Thyroid gland (tissue), 4 donors: ENCODE measurements around the gene EFNA5.

Experiments
- CTCF ChIP-seq, 6 experiments: fragments of 200-600 bp in 3 of 6; fragments of 450-650 bp in 3 of 6; sonication (generic) in 3 of 6; IDR thresholded peaks; one replicate each; pipeline ENCODE4 v1.5.1; 2016 to 2019; ENCODE audit warnings: antibody characterized with exemption in 6 of 6, mild to moderate bottlenecking in 2 of 6, inconsistent platforms in 1 of 6, moderate library complexity in 1 of 6
- POLR2A ChIP-seq, 2 donors: fragments of 450-650 bp; IDR thresholded peaks; one replicate each; pipeline ENCODE4 v1.6.1; 2017; ENCODE audit warnings: antibody characterized with exemption in 2 of 2, mild to moderate bottlenecking in 2 of 2, moderate library complexity in 1 of 2

GRCh38 chr5:107457138-107457537 is 213.6 kb downstream of the EFNA5 start:
- no peak for TF ChIP-seq CTCF (IDR thresholded peaks at IDR 0.05)
- no peak for TF ChIP-seq POLR2A (IDR thresholded peaks at IDR 0.05)
